GM12872 (cell line): ENCODE measurements around the gene GDI2.

ENCODE experiments used
- TF ChIP-seq, protein P1 (sequence below): IDR thresholded peaks from 3 replicates; pipeline ENCODE4 v1.5.1; 2011; ENCODE audit warnings: low read depth, mild to moderate bottlenecking, low read length, moderate library complexity; ENCODE audit not compliant: insufficient read depth

Gene GDI2

GRCh38 chr10:5789626-5790025, 23.6 kb downstream of the GDI2 start:
- TF ChIP-seq, protein P1, sequence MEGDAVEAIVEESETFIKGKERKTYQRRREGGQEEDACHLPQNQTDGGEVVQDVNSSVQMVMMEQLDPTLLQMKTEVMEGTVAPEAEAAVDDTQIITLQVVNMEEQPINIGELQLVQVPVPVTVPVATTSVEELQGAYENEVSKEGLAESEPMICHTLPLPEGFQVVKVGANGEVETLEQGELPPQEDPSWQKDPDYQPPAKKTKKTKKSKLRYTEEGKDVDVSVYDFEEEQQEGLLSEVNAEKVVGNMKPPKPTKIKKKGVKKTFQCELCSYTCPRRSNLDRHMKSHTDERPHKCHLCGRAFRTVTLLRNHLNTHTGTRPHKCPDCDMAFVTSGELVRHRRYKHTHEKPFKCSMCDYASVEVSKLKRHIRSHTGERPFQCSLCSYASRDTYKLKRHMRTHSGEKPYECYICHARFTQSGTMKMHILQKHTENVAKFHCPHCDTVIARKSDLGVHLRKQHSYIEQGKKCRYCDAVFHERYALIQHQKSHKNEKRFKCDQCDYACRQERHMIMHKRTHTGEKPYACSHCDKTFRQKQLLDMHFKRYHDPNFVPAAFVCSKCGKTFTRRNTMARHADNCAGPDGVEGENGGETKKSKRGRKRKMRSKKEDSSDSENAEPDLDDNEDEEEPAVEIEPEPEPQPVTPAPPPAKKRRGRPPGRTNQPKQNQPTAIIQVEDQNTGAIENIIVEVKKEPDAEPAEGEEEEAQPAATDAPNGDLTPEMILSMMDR, result no peak

DNA sequence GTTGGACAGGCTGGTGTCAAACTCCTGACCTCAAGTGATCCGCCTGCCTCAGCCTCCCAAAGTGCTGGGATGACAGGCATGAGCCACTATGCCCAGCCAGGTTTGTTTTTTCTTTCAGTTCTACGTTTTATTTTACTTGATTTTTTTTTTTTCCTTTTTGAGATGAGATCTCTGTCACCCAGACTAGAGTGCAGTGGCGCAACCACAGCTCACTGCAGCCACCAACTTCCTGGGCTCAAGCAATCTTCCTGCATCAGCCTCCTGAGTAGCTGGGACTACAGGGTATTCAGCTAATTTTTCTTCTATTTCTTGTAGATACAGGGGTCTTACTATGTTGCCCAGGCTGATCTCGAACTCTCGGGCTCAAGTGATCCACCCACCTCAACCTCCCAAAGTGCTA, 24.3 kb downstream of the GDI2 start:
- TF ChIP-seq, protein P1, result no peak

DNA sequence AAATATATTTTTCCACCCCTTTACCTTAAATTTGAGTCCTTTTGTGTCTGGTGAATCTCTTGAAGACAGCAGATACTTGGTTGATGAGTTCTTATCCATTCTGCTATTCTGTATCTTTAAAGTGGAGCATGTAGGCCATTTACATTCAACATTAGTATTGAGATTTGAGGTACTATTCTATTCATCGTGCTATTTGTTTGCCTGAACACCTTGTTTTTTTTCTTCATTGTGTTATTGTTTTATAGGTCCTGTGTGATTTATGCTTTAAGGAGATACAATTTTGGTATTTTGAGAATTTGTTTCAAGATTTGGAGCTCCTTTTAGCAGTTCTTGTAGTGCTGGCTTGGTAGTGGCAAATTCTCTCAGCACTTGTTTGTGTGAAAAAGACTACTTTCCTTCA, 29.9 kb downstream of the GDI2 start:
- TF ChIP-seq, protein P1, result no peak

- TF ChIP-seq, protein P1, result no peak
These were observed 31.1 kb downstream of the GDI2 start for GRCh38 chr10:5782174-5782573.

- TF ChIP-seq, protein P1, result no peak
These were observed 33.5 kb downstream of the GDI2 start for GRCh38 chr10:5779730-5780129.

GRCh38 chr10:5776881-5777197, 36.4 kb downstream of the GDI2 start:
- TF ChIP-seq, protein P1, result no peak

- TF ChIP-seq, protein P1, result no peak
These were observed 36.9 kb downstream of the GDI2 start for GRCh38 chr10:5776136-5776880.
